Fibroblast of mammary gland (primary cell): ENCODE results near the gene SRGAP1.
A peak's percentile ranks its signal among the peaks of the same experiment; 100 is the strongest.

Experiments
- DNase-seq: peaks from one replicate; pipeline ENCODE4 v3.0.0-alpha.2; 2010; ENCODE audit warnings: low read depth
- H3K4me3 ChIP-seq: 2 replicates; pipeline ENCODE4 v1.5.1; 2011; ENCODE audit warnings: low read depth, mild to moderate bottlenecking, low read length, moderate library complexity; ENCODE audit not compliant: control insufficient read depth
- CTCF ChIP-seq: conservative IDR thresholded peaks from 2 replicates; pipeline ENCODE4 v1.5.1; 2011; ENCODE audit warnings: low read depth, low read length, inconsistent platforms; ENCODE audit not compliant: control insufficient read depth, insufficient read depth

The SRGAP1 gene

GRCh38 chr12:63934936-63935335, 90.4 kb downstream of the SRGAP1 start:
- H3K4me3 ChIP-seq = no peak overlapping the region
- no peak for DNase-seq
- no peak for TF ChIP-seq CTCF

GRCh38 chr12:63935361-63935760, 90.9 kb downstream of the SRGAP1 start:
- TF ChIP-seq CTCF = no peak
- DNase-seq = no peak

GRCh38 chr12:63937378-63938316, 93.1 kb downstream of the SRGAP1 start:
- TF ChIP-seq CTCF = no peak
- peak; percentile 46 for DNase-seq
- H3K4me3 ChIP-seq = no peak overlapping the region

More at GRCh38 chr12:63935361-63935760, 90.9 kb downstream of the SRGAP1 start:
- H3K4me3 ChIP-seq = no peak overlapping the region

- no peak for DNase-seq
Measured at GRCh38 chr12:63940310-63941005, 96.0 kb downstream of the SRGAP1 start.

GRCh38 chr12:63941166-63941800, 96.8 kb downstream of the SRGAP1 start:
- DNase-seq = no peak
- no peak overlapping the region for H3K4me3 ChIP-seq
- no peak for TF ChIP-seq CTCF

More at GRCh38 chr12:63940310-63941005, 96.0 kb downstream of the SRGAP1 start:
- TF ChIP-seq CTCF = no peak
- H3K4me3 ChIP-seq = no peak overlapping the region

GRCh38 chr12:63941879-63942278, 97.4 kb downstream of the SRGAP1 start:
- no peak for DNase-seq
- TF ChIP-seq CTCF = no peak
- no peak overlapping the region for H3K4me3 ChIP-seq
